Activated CD4-positive, alpha-beta T cell treated with anti-CD3 and anti-CD28 coated beads, Interleukin-2, amount 50 U/mL, for 48 hours (primary cell): ENCODE data around the gene PSIP1.
"Not testable (repeated sequence)": the region's sequence is repeated elsewhere in the genome, so short reads cannot be mapped to it uniquely, and the experiment has no call there.

Experiments used
- DNase-seq, 2 experiments: peaks; one replicate each; pipeline ENCODE4 v3.0.0-alpha.2; 2020

The PSIP1 gene

DNA sequence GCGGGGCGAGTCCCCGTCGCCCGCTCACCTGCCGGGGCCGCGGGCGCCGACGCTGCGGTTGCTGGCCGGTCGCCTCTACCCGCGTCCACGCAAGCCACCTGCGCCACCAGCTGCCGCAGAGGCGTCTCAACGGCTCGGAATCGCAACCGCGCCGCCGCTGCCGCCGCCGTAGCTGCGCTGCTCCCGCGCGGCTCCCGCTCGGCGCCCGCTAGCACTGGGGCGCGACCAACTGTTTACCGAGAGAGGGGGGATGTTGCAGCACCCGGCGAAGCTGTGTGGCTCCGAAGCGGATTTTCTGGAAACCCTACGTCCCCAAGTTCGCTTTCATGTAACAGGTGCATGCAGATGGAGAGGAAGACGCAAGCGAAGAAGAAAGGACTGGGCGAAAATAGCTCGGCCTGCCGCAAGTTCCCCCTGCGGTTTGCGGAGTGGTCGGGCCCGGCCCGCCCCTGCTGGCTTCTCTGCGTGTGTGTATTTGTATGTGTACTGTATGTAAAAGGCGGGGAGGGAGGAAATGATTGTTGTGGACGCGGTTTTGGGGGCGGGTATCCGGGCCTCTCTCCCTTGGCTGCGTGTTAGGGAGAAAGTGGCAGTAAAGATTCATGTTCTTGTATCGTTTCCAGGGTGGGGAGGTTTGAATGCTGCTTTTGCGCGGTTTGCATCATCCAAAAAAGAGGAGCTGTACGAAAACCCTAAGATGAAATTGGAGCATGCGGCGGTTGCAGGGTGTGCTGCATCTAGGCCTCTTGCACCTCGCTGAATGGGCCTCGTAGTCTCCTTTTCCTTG, at the start of gene PSIP1:
TSS of gene PSIP1 (minus strand) at position 182 of the 787 bp plus-strand sequence. CDS start 782 bp downstream, outside the sequence.
- peak; percentile 85 to 88 for DNase-seq

DNA sequence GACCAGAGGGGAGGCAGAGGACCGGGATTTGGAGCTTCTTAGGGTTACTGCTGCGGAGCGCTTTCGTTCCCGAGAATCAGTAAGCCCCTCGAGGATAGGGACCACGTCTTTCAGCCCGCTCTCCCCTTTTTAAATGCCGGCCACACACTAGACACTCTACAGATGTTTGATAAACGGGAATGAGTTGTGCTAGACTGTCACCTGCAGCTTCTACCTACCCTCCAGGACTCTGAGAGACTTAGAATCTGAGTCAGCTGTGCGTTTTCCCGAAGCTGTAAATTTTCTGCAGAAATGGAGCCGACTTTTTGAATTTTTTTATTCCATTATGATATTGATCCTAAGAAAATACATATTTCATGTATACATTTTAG, 42.7 kb upstream of the PSIP1 start:
- DNase-seq, result no peak

DNA sequence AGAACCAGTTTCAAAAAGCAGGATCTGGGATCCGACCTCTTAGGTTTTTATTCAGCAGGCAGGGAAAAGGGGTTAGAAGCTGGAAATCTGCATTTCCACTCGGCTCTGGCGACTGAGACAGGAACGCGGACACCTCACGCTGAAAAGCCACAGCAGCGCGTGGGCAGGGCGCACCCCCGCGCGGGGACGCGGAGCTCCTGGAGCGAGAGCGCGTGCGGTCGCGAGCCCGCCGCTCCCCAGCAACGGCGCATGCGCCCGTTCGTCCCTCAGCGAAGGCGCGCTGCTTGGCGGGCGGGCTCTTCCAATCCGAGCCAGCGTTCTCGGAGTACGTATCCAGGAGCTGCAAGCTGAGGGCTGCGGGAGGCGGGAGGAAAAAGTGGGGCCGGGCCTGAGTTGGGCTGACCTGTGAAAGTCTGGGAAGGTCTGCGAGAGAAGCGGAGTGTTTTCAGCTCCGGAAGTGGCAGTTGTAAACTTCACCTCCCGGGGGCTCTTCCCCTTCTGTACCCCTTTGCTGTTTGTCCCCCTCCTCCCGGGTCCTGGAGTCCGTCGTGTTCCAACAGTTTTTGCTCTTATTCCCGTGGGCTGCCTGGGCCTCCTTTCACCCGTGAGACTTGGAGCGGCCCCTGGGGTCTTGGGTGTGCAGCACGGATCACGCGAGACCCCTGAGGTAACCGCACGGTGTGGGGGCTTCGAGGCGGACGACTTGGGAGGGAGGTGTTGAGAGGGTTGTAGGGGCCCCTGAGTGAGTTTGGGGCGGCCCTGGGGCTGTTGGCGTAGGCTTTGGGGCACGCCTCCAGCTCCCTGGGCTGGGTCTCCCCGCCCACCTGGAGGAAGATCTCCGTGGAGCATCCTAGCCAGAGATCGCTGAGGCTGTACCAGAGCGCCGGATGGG, 42.1 kb upstream of the PSIP1 start, which contains the start of gene CCDC171:
TSS of gene CCDC171 (plus strand) at position 408 of the 892 bp plus-strand sequence. CDS start 11,046 bp downstream, outside the sequence.
- DNase-seq, result peak; percentile 85 to 88

DNA sequence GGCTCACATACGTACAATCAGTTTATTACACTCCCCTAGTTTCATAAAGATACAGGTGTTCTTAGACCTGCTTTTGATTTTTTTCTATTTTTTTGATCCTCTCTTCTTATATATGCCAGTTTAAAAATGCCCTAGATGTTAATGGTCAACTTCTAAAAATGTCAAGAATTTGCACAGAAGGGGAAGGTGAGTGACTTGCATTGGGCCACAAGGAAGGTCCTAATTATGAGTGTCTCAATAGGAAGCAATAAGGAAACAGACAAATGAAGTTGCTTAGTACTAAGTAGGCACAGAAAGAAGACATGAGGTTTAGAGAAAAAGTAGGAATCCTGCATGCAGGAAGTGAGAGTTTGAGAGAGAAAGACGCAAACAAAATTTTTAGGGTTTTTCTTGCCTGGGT, 38.8 kb upstream of the PSIP1 start:
- DNase-seq, result no peak

DNA sequence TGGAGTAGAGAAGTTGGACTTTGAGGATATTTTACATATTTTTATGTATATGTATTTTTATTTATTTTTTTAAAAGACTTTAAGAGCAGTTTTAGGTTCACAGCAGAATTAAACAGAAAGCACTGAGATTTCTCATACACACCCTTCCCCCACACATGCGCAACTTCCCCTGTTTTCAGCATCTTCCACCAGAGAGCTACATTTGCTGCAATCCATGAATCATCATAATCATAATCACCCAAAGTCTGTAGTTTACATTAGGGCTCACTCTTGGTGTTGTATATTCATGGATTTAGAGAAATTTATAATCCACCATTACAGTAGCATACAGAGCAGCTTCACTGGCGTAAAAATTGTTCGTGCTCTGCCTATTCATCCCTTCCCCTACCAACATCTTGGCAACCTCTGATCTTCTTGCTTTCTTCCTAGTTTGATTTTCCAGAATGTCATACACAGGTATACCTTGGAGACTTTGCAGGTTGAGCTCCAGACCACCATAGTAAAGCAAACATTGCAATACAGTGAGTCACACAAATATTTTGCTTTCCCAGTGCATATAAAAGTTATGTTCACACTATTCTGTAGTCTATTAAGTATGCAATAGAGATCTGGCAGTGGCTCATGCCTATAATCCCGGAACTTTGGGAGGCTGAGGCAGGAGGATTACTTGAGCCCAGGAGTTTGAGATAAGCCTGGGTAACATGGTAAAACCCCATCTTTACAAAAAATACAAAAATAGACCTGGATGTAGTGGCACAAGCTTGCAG, 32.5 kb upstream of the PSIP1 start:
- no peak for DNase-seq

DNA sequence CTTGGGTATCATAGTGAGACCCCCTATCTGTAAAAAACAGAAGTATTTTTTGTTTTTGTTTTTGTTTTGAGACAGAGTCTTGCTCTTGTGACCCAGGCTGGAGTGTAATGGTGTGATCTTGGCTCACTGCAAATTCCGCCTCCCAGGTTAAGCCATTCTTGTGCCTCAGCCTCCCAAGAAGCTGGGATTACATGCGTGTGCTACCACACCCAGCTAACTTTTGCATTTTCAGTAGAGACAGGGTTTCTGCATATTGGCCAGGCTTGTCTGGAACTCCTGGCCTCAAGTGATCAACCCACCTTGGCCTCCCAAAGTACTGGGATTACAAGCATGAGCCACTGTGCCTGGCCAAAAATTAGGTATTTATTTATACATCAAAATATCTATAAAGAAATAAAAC, 31.9 kb upstream of the PSIP1 start:
- no peak for DNase-seq

DNA sequence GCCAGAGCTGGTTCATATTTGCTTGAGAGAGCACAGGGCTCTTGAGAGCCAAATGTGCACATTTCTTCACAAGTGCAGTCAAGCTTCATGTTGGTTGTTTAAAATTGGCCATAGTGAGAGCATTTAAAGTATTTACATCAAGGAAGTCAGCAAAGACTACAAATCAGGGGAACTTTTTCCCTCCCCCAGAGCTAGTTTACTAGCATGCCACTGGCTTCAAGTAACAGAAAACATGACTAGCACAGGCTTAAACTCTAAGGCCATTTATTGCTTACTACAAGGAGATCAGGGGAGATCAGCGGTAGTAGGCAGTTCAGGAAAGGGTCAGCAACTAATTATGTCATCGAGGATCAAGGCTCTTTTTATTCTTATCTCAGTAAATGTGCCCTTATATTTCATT, 31.1 kb upstream of the PSIP1 start:
- DNase-seq, result no peak

DNA sequence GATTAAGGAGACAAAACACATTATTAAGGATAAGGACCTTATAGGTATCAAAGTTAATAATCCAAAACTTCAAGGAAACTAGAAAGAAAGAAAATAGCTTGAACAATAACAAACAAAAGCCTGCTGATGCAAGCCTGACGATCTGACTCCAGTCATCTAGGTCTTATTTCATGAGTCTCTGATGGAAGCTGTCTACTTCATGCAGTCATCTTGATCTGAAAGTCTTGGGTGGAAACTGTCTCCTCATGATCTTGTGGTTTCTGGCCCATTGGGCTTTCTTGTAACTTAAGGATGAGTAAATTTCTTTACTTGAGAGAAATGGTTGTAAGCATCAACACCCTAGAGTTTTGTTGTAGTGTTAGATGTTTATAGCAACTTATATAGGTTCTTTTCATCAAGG, 20.6 kb upstream of the PSIP1 start:
- no peak for DNase-seq

DNA sequence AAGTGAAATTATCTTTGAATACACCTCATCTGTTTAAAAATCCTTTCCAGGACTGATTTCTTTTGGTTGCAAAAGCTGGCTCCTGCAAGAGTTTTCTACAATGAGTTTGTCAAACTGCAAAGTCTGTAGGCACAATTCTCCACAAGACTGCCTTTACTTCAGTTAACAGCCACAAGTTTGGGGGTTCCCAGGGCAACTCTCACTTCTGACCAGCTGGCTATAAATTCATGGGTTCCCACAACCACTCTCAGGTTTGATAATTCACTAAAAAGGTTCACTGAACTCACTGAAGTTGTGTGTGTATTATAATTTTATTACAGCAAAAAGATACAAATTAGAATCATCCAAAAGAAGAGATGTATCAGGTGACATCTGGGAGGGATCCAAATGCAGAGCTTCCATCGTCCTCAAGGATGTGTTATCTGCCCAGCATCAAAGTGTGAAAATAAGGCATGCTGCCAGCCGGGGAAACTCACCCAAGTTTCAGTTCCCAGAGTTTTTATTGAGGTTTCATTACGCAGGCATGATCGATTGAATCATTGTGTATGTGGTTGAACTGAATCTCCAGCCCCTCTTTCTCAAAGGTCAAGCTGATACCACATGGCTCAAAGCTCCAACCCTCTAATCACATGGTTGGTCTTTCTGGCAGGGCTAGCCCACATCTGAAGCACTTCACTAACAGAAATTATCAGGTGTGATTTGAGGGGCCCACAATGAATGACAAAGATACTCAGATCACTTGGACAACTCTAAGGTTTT, 19.0 kb upstream of the PSIP1 start:
- no peak for DNase-seq

DNA sequence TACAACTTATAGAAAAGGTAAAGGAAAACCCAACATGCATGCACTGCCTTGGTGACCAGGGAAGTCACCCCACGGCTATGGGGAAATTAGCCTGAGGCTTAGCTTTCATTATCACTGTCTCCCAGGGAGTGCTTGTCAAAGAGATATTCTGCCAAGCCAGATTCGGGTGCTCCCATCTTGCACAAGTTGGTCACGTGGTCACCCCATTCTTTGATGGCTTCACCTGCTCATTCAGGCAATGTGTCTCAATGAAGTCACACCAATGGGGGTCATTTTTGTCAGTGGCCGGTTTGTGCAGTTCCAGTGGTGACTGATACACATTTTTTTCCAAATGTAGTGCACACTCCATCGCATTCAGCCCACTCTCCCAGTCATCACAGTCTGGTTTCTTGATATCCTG, 16.3 kb upstream of the PSIP1 start:
- not testable (repeated sequence) for DNase-seq

DNA sequence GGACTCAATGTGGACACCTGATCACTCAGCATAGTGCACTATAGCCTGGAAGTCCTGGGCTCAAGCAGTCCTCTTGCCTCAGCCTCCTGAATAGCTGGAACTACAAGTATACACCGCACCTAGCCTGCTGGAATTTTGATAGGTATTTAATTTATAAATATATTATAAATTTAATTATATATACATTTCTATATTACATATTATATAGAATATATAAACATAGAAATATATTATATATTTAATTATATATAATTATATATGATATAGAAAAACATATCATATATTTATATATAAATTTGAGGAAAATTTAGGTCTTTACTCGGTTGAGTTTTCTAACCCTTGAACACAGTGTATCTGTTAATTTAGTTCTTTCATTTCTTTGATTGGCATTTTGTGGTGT, 15.2 kb upstream of the PSIP1 start:
- no peak for DNase-seq

DNA sequence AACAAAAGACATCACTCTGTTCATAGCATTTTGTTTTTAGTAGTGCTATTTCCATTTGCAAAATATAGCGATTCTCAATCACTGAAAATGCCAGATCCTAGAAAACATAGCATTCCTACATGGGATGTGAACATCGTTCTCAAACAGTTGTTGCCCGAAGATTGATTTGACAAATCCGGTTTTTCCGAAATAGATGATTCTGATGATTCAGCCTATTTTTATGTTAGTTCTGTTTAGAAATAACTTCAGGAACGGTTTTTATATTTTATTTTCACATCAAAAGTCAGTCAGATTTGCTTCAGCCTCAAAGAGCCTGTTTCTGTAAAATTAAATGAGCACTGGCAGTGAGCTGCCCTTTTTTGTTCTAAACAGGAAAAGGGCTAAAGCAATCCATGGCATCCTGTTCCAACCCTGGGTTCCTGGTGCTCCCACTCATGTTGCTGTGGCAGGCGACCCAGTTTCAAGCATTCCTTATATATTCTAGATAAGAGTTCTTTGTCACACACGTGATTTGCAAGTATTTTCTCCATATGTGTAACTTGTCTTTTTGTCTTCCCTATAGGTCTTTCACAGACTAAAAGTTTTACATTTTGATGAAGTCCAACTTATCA, 14.2 kb upstream of the PSIP1 start:
- no peak for DNase-seq

DNA sequence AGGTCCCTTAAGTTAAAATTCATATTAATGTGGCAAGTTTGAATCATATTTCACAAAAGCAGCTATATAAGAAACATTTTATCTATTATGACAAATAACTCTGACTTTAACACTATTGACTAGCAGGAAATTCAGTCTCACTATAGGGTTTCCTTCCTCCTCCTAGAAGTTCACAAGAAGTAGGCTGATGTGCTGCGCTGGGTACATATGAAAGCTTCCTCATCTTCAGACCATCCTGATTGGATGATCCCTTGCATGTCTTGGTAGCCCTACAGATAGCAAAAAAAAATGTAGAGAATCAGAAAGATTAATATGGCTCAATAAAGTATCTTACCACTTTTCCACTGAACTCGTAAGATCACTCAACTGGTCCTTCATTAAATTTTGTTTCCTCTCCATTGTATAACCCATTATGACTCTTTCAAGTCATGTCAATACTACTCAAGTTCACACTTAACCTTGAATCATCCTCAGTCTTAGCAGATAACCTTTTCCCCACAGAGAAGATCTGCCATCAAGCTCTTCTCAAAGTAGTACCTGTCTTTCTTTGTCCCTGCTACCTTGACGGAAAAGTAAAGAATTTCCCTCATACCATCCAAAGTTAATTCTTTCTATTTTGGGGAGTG, 11.5 kb upstream of the PSIP1 start:
- no peak for DNase-seq

DNA sequence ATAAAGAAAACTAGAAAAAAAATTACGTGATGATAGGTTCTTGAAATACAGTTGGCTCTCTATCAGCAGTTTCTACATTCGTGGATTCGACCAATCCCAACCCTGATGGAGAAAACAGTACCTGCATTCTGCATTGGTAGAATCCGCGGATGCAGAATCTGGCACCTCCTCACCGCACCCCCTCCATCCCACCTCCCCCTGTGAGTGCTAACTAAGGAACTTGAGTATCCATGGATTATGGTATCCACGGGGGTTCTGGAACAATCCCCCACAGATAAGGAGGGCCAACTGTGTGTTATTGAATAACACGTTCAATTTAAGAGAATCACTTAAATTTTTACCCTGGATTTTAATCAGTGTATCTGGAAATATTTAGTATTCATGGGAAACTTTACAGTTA, 10.5 kb upstream of the PSIP1 start:
- DNase-seq, result no peak

DNA sequence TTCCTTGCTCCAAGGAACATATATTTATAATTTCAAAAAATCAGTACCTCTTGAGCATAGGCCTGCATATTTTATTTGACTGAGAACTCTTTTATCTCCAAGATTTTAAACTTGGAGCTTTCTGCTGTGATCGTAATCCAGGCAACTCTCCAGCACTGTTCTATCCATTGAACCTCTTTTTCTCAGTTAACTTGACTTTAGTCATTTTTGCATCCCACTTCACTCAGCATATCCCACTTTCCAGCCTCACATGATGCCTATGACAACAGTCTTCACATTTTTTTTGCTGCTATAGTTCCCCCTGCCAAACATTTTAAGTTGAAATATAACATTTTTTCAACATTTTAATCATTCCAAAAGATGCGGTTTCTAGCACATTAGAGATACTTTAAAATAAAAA, 9.1 kb upstream of the PSIP1 start:
- no peak for DNase-seq

DNA sequence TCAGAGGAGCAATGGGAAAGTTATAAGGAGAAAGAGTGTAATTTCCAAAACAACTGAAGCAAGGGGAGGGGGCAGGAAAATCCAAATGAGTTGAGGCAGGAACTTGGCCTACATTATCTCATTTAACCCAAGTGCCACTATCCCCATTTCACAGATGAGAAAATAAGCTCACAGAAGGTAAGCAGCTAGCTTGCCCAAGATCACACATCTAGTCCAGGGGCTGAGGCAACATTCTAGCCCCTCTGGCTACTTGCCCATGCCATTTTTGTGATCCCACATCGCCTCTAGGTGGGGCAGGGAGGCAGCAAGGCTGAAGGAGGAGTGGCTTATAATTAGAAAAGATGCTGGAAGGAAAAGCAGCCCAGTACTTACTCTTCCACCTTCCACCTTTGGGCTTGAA, 2.6 kb upstream of the PSIP1 start:
- peak in 1 of 2 experiments; percentile 32 for DNase-seq

DNA sequence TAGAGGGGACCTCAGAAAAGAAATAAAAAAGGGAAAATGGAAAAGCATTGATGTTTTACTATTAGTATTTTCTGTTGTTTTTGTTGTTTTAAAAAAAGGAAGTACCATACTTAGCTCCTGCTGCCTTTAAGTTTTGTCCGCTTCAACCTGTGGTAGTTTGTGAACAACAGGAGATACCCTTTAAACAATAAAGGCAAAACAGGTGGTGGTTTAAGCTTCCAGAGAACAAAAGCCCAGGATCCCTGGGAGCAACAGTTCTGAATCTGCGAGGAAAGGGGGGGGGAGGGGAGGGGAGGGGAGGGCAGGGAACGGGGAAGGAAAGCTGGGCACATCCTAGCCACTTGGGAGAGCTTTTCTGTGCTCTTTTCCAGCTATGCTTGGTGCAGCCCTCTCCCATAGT, 2.1 kb upstream of the PSIP1 start:
- no peak for DNase-seq

DNA sequence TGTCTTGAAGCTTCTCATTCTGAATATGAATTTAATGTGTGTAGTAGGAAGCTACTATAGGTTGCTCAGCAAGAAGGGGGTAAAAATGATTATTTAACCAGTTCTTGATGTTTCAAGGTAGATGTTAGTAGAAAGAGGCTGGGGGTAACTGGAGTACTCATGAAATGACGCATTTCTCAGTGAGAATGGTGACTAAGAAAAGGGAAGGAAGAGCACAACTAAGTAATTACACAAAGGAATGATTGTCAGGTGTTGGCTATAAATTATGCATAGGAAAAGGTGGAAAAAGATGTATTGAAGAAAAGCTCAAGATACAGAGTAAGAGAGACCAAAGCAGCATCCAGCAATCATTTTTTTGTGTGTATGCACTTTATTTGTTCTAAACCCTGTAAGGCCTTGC, 1.4 kb upstream of the PSIP1 start:
- DNase-seq, result no peak

DNA sequence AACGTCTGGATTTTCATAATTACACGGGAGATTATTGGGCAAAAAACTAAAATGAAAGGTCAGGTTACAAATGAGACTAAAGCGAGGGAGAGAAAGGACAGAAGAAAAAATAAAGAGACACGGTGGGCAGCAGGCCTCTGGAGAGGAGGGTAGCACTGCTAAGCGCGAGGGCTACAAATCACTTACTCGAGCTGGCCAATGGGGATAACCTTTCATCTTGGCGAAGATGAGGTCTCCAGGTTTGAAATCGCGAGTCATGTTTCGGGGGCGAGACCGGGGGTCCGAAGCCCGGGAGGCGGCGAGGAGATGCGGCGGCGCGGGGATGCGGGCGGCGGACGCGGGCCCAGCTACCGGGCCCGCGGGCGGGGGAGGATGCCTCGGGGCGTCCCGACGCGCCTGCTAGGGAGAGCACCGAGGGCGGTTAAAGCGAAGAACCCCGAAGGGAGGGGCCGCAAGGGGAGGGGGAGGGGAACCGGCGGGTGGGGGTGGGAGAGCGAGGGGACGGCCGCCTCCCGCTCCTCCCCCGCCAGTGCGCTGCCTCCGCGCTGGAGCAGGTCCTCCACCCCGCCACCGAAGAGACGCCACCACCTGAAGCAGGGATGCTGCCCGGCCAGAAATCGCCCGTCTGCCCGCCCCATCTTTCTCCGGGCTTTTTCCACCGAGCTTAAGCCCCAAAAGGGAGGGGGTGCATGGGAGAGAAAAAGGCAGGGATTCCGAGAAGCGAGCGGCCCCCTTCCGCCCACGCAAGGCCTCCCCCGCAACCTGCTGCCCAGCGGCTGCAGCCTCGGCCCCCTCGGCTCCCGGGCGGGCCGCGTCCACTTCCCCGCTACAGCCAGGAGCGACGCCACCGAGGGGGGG, 610 bp downstream of the PSIP1 start:
- DNase-seq, result peak; percentile 65 to 68

DNA sequence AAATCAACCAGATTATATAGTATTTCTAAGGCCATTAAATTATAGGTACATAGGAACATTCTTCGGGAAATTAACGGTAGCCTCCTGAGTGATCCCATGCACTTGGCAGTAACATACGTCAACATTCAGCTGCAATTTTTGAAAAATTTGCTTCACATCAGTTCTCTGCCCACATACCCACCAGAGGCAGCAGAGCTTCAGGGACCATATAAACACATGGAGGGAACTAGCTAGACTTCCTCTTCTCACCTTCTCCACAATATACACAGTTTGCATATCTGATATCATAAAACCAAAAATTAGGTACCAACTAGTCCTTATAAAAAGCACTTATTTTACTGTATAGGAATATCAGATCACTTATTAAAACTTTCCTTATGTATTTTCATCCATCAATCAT, 4.8 kb downstream of the PSIP1 start:
- DNase-seq, result no peak

DNA sequence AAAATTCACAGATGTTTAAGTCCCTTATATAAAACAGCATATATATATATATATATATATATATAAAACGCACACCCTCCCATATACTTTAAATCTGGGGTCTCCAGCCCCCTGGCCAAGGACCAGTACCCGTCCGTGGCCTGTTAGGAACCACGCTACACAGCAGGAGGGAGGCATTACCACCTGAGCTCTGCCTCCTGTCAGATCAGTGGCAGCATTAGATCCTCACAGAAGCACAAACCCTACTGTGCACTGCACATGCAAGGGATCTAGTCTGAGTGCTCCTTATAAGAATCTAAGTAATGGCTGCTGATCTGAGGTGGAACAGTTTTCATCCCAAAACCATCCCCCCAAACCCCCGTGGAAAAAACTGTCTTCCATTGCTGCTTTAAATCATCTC, 9.0 kb downstream of the PSIP1 start:
- DNase-seq, result no peak
